DOHH2 (cell line): Measurements from ENCODE around the gene MPND.

ENCODE experiments used
- CTCF ChIP-seq: fragments of 200-600 bp; sonication (generic); IDR thresholded peaks from one replicate; pipeline ENCODE4 v1.5.1; 2014; ENCODE audit warnings: antibody characterized with exemption, mild to moderate bottlenecking, low read depth, low read length; ENCODE audit not compliant: poor library complexity, severe bottlenecking
- EZH2phosphoT487 ChIP-seq: fragments of 200-600 bp; sonication (generic); IDR thresholded peaks from 2 replicates; pipeline ENCODE4 v1.6.1; 2017; ENCODE audit warnings: borderline replicate concordance, mild to moderate bottlenecking, antibody characterized with exemption, low read length, moderate library complexity, mixed read lengths

GRCh38 chr19:4359627-4360000 is 16.3 kb downstream of the MPND start:
- TF ChIP-seq EZH2phosphoT487 (no peak), CTCF (no peak)
